Activated CD8-positive, alpha-beta memory T cell treated with anti-CD3 and anti-CD28 coated beads for 36 hours (primary cell): ENCODE measurements around the gene WRAP73. TPM values are rescaled to one million over a fixed set of nuclear protein-coding genes. Genes with fewer than 3 reads are reported as not detected.

Source experiments
- CTCF ChIA-PET: fragments of 350-600 bp; sonication (Branson Sonifier 250); formaldehyde crosslinking; loops from one replicate; lab custom pipeline; 2021; ENCODE audit warnings: antibody characterized with exemption; lab: Charles Lee
- POLR2A ChIA-PET: fragments of 350-600 bp; sonication (Branson Sonifier 250); formaldehyde crosslinking; loops from one replicate; lab custom pipeline; 2021; ENCODE audit warnings: antibody characterized with exemption; lab: Charles Lee
- total RNA-seq, 2 experiments: library from RNA; stranded (reverse); gene quantifications; one replicate each; pipeline ENCODE4 v1.2.3, GENCODE V29; 2021

Gene WRAP73
- total RNA-seq, 2 experiments from 2014 or later, result 31.3 to 35.6 TPM

DNA sequence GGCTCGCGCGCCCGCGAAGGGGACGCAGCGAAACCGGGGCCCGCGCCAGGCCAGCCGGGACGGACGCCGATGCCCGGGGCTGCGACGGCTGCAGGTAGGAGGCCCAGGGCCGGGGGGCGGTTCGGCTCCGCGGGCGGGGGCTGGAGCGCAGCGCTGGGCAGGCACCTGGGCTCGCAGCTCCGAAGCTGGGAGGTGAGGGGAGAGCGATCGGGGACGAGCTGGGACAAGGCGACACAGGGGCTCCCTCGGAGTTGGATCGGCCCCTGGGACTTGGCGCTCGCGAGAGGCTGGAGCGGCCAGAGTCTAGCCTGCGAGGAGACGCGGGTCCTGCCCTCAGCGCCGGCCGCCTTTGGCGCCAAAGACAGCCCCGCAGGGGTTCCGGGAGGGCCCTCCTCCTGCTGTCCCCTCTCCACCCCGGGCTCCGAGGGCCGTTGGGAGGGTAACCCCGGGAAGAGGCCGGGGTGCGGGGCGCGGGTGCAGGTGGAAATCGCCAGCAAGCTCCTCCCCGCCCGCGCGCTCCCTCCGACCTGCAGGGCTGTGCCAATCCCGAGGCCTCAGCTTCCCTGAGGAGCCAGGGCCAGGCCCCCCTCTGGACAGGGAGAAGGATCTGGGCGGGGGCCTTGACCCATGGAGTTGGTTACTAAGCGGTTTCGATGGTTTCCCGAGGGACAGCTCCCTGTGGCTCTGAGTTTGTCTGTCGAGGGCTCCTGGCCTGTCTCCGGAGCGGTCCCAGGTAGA is 2.8 kb upstream of the WRAP73 start:
- CTCF ChIA-PET, result interaction anchor here (1.4 kb wide), 1 partner anchor 200 kb away, joined by 5 read pairs; no protein-coding TSS in a partner anchor
- POLR2A ChIA-PET, result no interaction called here

GRCh38 chr1:3651930-3652547 is 2.1 kb upstream of the WRAP73 start, which contains the start of gene TP73:
Gene TP73, plus strand, starts transcription at chr1:3652516. Its CDS starts 29,850 bp downstream, at chr1:3682366.
- POLR2A ChIA-PET, result no interaction called here
- CTCF ChIA-PET, result interaction anchor here (1.4 kb wide), 1 partner anchor 199 kb away, joined by 5 read pairs; no protein-coding TSS in a partner anchor

GRCh38 chr1:3651026-3651929 is 1.4 kb upstream of the WRAP73 start:
- ChIA-PET CTCF (no interaction called here), POLR2A (no interaction called here)

DNA sequence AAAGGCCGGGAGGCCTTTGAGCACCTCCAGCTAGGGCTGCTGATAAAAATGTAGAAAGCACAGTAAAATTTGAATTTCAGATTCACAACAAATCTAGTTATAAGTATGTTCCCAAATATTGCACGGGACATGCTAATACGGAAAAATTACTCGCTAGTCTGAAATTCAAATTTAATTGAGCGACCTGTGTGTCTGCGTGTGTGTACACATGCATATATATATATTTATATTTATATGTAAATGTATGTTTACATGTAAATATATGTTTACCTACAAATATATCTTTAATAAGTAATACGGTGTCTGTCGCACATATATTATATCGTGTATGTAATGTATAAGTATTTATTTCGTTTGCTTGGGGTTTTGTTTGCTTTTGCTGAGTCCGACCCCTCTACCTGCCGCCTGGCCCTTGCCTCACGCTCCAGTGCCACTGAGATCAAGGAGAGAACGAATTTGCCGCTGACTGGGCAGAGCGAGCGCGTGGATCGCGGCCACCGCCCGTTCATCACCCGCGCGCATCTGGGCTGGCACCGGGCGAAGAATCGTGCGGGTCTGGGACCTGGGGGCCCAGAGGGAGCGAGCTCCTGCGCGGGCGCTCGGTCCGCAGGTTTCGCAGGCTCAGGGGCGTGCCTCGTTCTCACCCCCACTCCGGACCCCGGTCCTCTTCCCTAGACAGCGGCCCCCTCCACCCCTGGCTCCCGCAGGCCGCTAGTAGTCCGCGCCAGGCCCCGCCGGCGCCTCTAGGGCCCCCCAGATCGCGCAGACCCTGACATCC is 534 bp upstream of the WRAP73 start:
- CTCF ChIA-PET, result no interaction called here
- POLR2A ChIA-PET, result interaction anchor here (0.6 kb wide), 1 partner anchor 13 kb away, joined by 3 read pairs; no protein-coding TSS in a partner anchor

GRCh38 chr1:3646596-3646995 is 3.3 kb downstream of the WRAP73 start:
- POLR2A ChIA-PET, result no interaction called here
- CTCF ChIA-PET, result no interaction called here

DNA sequence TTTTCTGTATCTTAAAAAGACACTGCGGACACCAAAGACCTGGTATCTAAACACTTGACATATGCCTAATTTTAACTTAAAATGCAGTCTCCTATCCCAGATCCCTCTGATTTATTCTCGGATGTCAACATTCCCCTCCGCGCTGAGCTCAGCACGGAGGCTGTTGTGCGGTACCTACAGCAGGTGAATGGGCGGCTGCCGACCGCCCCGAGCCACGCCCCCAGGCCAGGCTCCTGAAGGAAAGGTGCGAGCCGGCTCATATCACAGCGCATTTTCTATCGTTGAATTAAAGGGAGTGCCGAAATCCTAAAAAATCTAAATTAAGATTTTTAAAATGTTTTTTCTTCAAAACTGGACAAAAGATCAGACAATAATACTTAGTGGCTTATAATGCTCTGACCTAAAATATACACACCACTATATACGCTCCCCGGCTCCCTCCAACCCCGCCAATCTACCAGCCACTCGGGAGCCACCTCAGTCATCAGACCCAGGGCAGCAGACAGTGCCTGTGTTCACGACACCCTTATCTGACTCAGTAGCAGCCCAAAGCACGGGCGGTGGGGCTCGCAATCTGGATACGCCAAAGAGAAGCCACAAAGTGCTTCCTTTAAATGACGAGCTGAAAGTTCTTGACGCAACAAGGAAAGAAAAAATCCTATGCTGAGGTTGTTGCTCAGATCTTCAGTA is 4.1 kb downstream of the WRAP73 start:
- ChIA-PET POLR2A (no interaction called here), CTCF (no interaction called here)

GRCh38 chr1:3645247-3645646 is 4.7 kb downstream of the WRAP73 start:
- POLR2A ChIA-PET, result no interaction called here
- CTCF ChIA-PET, result interaction anchor here (1.3 kb wide), 1 partner anchor 26 kb away, joined by 3 read pairs; no protein-coding TSS in a partner anchor

GRCh38 chr1:3644273-3644672 is 5.6 kb downstream of the WRAP73 start:
- ChIA-PET CTCF (interaction anchor here (1.3 kb wide), 1 partner anchor 25 kb away, joined by 3 read pairs; no protein-coding TSS in a partner anchor), POLR2A (no interaction called here)

- CTCF ChIA-PET, result no interaction called here
- POLR2A ChIA-PET, result no interaction called here
Measured at GRCh38 chr1:3642919-3643675, 6.8 kb downstream of the WRAP73 start.

DNA sequence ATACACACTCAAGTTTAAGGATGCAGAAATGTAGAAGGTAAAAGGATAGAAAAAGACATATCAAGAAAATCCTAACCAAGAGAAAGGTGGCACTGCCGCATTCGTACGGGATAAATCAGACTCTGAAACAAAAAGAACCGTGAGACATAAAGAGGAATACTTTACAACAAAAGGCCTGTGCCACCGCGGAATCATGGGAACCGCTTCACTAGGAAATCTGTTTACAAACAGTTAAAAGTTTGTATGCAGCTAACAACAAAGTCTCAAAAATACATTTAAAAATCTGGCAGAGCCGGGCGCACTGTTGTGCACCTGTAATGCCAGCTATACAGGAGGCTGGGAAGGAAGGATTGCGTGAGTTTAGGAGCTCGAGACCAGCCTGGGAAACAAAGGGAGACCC is 8.1 kb downstream of the WRAP73 start:
- ChIA-PET CTCF (no interaction called here), POLR2A (no interaction called here)

DNA sequence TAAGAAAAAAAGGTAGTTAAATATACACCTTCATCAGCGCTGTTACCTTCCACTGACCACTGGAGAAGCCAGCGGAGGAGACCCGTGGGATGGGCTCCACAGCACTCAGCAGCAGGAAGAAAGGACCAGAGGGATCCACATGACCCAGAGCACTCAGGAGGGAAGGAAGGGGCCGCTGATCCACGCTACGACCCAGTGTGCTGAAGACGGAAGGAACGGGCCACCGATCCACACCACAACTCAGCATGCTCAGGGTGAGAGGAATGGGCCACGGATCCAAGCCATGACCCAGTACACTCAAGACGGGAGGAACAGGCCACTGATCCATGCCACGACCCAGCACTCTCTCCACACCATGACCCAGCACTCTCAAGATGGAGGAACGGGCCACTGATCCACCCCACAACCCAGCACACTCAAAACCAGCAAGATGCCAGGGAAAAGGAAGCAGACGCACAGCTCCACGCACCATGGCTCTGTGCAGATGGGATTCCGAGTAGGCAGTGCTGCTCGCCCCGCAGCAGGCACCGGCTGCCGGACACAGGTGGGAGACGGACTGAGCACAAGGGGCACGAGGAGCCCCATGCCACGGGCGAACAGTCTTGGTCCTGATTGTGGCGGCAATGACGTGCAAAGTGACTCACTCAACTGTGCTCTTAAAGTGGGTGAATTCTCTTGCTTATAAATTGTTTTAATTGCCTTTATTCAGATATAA is 8.7 kb downstream of the WRAP73 start:
- POLR2A ChIA-PET, result no interaction called here
- CTCF ChIA-PET, result no interaction called here

- POLR2A ChIA-PET, result no interaction called here
- CTCF ChIA-PET, result no interaction called here
Measured at GRCh38 chr1:3640121-3640837, 9.6 kb downstream of the WRAP73 start.

- ChIA-PET POLR2A (no interaction called here), CTCF (no interaction called here)
Measured at GRCh38 chr1:3639397-3639911, 10.4 kb downstream of the WRAP73 start.

- ChIA-PET POLR2A (no interaction called here), CTCF (no interaction called here)
Measured at GRCh38 chr1:3638676-3639075, 11.2 kb downstream of the WRAP73 start.

GRCh38 chr1:3638027-3638426 is 11.9 kb downstream of the WRAP73 start:
- ChIA-PET POLR2A (no interaction called here), CTCF (no interaction called here)

DNA sequence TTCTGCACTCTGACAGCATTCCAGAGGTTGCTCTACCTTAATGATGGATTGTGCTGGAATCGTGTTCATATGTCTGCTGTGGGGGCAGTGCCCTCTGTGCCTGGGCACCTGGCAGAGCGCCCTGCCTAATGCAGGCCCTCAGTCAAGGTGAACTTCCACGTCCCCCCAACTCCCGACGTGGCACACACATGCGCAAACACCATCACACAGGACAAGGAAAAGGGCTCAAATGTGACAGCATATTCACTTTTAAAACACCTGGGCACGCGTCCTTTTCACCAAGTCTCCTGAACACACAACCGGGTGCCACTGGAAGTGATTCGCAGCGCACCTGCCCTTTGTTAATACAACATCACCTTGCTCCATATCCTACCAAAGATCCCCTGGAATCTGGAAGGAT is 13.4 kb downstream of the WRAP73 start:
- POLR2A ChIA-PET, result no interaction called here
- CTCF ChIA-PET, result no interaction called here
